ENCODE data around the gene PRTN3.
"Not testable (repeated sequence)": the region's sequence is repeated elsewhere in the genome, so short reads cannot be mapped to it uniquely, and the experiment has no call there.

PRTN3 gene

GRCh38 chr19:867855-868457 lies 27.2 kb downstream of the PRTN3 start:
- DNase-seq = no peak

- no peak for DNase-seq
These were observed 27.9 kb downstream of the PRTN3 start for GRCh38 chr19:868458-869244.

GRCh38 chr19:869245-870177 lies 28.7 kb downstream of the PRTN3 start:
- no peak for DNase-seq

GRCh38 chr19:870314-870713 lies 29.5 kb downstream of the PRTN3 start:
- DNase-seq = no peak

GRCh38 chr19:870963-871401 lies 30.2 kb downstream of the PRTN3 start:
- DNase-seq = peak in 3 of 14 donors; percentile 4 to 21 (median 12)

- DNase-seq = no peak
These were observed 30.9 kb downstream of the PRTN3 start for GRCh38 chr19:871446-872265.

GRCh38 chr19:872266-872951 lies 31.6 kb downstream of the PRTN3 start:
- DNase-seq = no peak

GRCh38 chr19:873084-873483 lies 32.3 kb downstream of the PRTN3 start:
- DNase-seq = no peak

- DNase-seq = no peak
These were observed 32.8 kb downstream of the PRTN3 start for GRCh38 chr19:873561-874041.

GRCh38 chr19:875265-875879 lies 34.6 kb downstream of the PRTN3 start:
- DNase-seq = no peak

- no peak for DNase-seq
These were observed 35.3 kb downstream of the PRTN3 start for GRCh38 chr19:876089-876488.

GRCh38 chr19:876780-877314 lies 36.0 kb downstream of the PRTN3 start:
- no peak for DNase-seq

GRCh38 chr19:877992-878660 lies 37.3 kb downstream of the PRTN3 start:
- DNase-seq = not testable (repeated sequence)

GRCh38 chr19:878751-879561 lies 38.2 kb downstream of the PRTN3 start:
- DNase-seq = not testable (repeated sequence)

- no peak for DNase-seq
These were observed 39.1 kb downstream of the PRTN3 start for GRCh38 chr19:879711-880438.

GRCh38 chr19:881385-882071 lies 40.7 kb downstream of the PRTN3 start:
- DNase-seq = no peak

GRCh38 chr19:882871-883497 lies 42.2 kb downstream of the PRTN3 start:
- DNase-seq = no peak
